Gastroesophageal sphincter (tissue), 3 donors: Measurements from ENCODE around the gene ELAVL1.

Source experiments
- EP300 ChIP-seq: sonication (generic); formaldehyde crosslinking; IDR thresholded peaks from one replicate; pipeline ENCODE4 v1.6.1; 2017; ENCODE audit warnings: antibody characterized with exemption, mild to moderate bottlenecking
- POLR2AphosphoS5 ChIP-seq: sonication (generic); formaldehyde crosslinking; IDR thresholded peaks from one replicate; pipeline ENCODE4 v1.6.1; 2017; ENCODE audit warnings: antibody characterized with exemption
- TF ChIP-seq, protein P1 (sequence below), 4 experiments: fragments of 200-600 bp in 2 of 4; fragments of 450-650 bp in 2 of 4; sonication (generic) in 1 of 4; IDR thresholded peaks; one replicate each; pipeline ENCODE4 v1.5.1; 2017 to 2019; ENCODE audit warnings: antibody characterized with exemption in 4 of 4, mild to moderate bottlenecking in 2 of 4, moderate library complexity in 2 of 4

DNA sequence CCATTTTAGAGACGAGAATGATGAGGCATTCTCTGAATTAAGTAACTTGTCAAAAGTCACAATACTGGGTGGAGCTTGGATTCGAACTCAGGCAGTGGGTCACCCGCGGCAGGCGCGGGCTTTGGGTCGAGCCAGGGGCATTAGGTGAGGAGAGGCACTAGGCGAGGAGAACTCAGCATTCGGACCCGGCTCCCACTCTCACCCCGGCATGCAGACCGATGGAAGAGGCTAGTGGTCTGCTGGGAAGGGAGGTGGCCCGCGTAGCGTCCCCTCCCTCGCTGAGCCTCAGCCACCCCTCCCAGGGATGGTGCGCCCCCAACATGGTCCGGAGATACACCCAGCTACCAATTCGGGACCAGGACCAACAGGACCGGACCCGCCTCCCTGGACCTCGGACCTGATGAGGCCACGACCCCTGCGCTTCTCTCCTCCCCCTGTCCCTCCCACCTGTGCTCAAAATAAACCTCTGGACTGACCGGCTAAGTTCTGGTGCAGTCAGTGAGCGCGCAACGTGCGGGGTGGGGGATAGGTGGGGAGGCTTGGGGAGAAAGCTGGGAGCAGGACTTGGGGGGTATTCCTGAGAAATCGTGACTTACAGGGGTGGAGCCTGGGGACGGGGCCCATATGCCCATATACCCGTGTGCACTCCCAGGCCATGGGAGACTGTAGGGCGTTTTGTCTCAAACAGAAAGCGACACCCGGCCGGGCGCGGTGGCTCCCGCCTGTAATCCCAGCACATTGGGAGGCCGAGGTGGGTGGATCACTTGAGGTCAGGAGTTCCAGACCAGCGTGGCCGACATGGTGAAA lies 86.6 kb downstream of the ELAVL1 start:
- TF ChIP-seq, protein P1, sequence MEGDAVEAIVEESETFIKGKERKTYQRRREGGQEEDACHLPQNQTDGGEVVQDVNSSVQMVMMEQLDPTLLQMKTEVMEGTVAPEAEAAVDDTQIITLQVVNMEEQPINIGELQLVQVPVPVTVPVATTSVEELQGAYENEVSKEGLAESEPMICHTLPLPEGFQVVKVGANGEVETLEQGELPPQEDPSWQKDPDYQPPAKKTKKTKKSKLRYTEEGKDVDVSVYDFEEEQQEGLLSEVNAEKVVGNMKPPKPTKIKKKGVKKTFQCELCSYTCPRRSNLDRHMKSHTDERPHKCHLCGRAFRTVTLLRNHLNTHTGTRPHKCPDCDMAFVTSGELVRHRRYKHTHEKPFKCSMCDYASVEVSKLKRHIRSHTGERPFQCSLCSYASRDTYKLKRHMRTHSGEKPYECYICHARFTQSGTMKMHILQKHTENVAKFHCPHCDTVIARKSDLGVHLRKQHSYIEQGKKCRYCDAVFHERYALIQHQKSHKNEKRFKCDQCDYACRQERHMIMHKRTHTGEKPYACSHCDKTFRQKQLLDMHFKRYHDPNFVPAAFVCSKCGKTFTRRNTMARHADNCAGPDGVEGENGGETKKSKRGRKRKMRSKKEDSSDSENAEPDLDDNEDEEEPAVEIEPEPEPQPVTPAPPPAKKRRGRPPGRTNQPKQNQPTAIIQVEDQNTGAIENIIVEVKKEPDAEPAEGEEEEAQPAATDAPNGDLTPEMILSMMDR (IDR thresholded peaks at IDR 0.05): no peak
- TF ChIP-seq POLR2AphosphoS5: no peak
- TF ChIP-seq EP300: no peak
